Stomach (tissue), 4 donors: ENCODE results near the gene HTT.

Experiments used
- POLR2A ChIP-seq, 4 donors: fragments of 450-650 bp; IDR thresholded peaks; one replicate each; pipeline ENCODE4 v1.6.1; 2016; ENCODE audit warnings: antibody characterized with exemption in 4 of 4, control low read depth in 2 of 4, mild to moderate bottlenecking in 1 of 4, moderate library complexity in 1 of 4
- POLR2AphosphoS5 ChIP-seq, 3 donors: sonication (generic); formaldehyde crosslinking; IDR thresholded peaks; one replicate each; pipeline ENCODE4 v1.6.1; 2016; ENCODE audit warnings: antibody characterized with exemption in 3 of 3
- TF ChIP-seq, protein P1 (sequence below), 7 experiments: fragments of 450-650 bp in 4 of 7; fragments of 200-600 bp in 3 of 7; sonication (generic) in 3 of 7; IDR thresholded peaks; one replicate each; pipeline ENCODE4 v1.5.1; 2016 to 2019; ENCODE audit warnings: antibody characterized with exemption in 7 of 7, control low read depth in 2 of 7, mild to moderate bottlenecking in 1 of 7

- TF ChIP-seq POLR2A (IDR thresholded peaks at IDR 0.05) (no peak), POLR2AphosphoS5 (IDR thresholded peaks at IDR 0.05) (no peak)
- TF ChIP-seq, protein P1, sequence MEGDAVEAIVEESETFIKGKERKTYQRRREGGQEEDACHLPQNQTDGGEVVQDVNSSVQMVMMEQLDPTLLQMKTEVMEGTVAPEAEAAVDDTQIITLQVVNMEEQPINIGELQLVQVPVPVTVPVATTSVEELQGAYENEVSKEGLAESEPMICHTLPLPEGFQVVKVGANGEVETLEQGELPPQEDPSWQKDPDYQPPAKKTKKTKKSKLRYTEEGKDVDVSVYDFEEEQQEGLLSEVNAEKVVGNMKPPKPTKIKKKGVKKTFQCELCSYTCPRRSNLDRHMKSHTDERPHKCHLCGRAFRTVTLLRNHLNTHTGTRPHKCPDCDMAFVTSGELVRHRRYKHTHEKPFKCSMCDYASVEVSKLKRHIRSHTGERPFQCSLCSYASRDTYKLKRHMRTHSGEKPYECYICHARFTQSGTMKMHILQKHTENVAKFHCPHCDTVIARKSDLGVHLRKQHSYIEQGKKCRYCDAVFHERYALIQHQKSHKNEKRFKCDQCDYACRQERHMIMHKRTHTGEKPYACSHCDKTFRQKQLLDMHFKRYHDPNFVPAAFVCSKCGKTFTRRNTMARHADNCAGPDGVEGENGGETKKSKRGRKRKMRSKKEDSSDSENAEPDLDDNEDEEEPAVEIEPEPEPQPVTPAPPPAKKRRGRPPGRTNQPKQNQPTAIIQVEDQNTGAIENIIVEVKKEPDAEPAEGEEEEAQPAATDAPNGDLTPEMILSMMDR (IDR thresholded peaks at IDR 0.05): no peak
Observed at GRCh38 chr4:3262208-3263052, 187.9 kb downstream of the HTT start.
